Stimulated activated naive CD4-positive, alpha-beta T cell treated with Interleukin-2 at 50 U/mL for 16 hours (primary cell): ENCODE results near the gene ADAM12.
"Not testable (repeated sequence)": the region's sequence is repeated elsewhere in the genome, so short reads cannot be mapped to it uniquely, and the experiment has no call there.

Source experiments
- DNase-seq: peaks from one replicate; lab custom pipeline; 2025; lab: John Stamatoyannopoulos, UW

The ADAM12 gene

DNA sequence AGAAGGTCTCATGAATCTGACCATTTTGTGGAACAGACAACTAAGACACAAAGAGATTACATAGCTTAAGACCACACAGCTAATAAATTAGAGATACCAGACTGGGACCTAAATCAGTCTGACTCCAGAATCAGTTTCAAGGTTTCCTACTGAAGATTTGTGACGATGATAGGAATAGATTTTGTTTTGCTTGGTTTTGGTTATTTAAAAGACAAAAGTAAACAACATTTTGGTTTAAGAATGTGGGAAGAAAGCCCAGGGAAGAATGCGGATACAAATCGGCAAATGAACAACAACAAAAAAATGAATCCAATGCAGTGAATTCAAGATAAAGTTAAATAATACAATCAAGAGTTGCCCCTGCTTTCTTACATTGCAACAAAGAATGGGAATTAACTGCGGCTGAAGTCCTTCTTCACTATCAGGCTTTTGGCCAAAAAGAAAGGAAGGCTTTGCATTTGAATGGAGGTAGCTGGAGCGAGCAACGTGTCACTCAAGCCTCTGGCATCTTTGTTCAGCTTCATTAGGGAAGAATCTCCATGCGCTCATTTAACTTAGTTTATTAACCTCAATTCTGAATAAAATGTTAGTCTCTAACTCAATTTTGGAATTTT is 210.8 kb downstream of the ADAM12 start:
- DNase-seq = no peak

DNA sequence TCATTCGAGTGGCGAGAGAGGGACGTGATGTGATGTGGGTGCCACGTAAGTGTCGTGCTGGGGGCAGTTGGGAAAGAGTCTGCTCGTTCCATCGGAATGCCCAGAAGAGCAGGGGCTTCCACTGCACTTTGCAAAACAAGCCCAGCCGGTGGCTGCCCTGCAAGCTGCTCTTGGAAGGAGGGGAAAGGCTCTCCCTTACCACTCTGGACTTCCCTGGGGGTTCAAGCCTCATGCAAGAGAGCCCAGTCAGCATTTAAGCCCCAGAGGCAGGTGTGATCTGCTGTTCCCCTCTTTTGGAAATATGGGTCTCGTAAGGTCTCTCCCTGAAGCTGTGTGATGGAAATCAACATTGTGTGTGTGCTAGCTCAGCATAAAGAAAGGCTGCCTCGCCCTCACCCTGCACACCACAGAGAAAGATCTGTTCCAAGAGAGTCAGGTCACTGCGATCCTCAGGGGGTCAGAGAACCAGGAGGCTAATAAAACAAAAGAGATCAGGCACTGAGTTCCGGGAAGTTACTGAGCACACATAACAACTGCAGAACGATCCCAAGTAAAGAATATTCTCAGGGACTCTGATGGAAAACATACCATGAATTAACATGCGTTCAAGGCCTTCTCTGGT is 212.5 kb downstream of the ADAM12 start:
- DNase-seq = no peak

DNA sequence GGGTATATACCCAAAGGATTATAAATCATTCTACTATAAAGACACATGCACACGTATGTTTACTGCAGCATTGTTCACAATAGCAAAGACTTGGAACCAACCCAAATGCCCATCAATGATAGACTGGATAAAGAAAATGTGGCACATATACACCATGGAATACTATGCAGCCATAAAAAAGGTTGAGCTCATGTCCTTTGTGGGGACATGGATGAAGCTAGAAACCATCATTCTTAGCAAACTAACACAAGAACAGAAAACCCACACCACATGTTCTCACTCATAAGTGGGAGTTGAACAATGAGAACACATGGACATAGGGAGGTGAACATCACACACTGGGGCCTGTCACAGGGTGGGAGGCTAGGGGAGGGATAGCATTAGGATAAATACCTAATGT is 215.5 kb downstream of the ADAM12 start:
- DNase-seq = not testable (repeated sequence)

DNA sequence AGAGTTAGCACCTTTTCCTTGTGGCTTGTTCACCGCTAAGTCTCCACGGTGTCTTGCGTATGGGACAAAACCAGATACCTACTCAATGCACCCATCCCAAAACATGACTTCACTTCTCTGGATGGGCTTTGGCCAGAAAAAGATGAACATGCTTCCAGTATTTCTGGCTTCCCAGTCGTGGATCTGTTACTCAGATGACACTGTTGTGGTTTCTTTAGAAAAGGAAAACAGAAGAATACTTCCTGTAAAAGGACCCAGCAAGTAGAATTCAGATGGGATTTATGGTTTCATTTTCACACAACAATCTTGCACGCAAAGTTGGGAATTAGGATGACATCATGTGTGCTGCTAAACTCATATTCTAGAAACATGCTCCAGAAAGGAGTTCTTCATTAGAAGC is 216.7 kb downstream of the ADAM12 start:
- DNase-seq = no peak

DNA sequence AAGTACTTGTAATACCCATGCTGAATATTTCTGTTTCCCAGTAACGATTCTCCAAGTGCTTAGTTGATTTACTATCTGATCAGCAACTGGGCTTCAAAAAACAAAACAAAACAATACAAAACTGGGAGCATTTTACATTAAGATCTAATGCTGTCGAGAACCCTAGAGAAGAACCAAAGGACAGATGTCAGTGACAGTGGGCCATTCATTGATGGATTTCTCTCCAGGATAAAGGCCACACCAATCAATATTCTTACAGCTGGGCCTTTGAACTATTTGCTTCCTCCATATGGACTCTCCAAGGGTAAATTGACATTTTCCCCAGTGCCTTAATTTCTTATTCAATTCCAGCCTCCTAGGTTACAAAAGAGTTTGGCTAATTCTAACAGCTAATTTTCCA is 217.5 kb downstream of the ADAM12 start:
- DNase-seq = no peak

DNA sequence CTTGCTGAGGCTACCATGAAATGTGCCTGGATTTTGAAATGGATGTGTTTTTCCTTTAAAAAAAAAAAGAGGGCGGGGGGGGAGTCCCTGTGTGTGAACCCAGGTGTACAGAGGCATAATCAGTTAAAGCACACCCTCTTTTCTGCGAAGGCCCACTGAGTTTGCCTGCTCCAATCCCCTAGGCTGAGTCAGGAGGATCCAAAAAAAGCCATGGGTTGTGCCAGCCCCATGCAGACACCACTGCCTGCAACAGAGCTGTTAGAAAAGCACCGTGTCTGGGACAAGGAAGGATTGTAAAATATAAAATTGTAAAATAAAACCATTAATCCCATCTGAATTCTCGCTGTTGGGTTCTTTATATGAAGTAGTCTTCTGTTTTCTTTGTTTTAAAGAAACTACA is 217.9 kb downstream of the ADAM12 start:
- no peak for DNase-seq

DNA sequence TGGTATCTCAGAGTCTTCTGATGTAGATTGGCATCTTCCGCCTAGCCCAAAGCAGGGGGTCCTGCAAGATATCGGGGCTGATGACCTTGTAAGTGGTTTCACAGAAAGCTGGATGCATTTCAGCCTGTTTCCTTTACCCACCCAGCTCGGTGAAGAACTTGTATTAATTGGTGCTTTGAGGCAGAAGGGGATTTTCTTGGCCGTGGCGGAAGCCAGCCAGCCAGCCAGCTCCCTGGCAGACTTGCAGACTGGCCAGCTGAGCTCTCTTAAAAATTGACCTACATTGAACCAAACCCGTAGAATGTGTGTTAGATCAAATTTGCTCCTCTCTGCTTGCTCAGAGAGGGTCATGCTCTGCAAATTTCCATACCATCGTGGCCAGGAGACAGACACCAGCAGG is 218.4 kb downstream of the ADAM12 start:
- DNase-seq = no peak

DNA sequence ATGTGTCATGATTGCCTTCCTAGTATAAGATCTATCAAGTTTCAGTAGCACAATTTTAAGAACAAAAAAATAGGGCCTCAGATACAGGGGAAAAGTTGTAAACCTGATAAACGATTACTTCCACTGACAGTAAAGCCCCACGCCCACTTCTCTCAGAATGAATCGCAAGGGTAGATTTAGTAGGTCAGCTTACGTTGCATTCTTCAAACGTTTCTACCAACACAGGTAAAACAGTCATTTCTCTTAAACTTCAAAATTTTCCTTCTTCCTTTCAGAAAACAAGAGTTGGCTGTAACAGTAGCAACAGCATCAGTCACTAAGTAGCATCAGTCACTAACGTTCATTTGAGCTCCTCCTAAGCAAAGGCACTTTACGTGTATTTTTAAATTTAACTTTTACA is 221.5 kb downstream of the ADAM12 start:
- DNase-seq = peak; percentile 22

DNA sequence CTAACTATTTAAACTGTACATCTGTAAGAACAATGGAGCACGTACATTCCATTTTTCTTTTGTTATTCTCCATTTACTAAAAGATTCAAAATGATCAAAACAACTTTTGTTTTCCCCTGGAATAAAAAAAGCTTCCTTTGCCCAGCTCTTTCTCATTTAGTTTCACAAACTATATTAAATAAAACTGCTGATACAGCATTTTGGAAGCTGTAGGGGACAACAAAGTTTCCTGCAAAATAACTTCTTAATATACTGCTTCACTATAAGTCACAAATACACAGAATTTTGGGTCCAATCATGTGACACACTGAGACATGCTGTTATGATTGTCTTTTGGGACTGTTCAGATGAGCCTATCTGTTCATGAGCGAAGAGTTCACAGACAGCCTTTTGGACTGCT is 222.4 kb downstream of the ADAM12 start:
- no peak for DNase-seq

DNA sequence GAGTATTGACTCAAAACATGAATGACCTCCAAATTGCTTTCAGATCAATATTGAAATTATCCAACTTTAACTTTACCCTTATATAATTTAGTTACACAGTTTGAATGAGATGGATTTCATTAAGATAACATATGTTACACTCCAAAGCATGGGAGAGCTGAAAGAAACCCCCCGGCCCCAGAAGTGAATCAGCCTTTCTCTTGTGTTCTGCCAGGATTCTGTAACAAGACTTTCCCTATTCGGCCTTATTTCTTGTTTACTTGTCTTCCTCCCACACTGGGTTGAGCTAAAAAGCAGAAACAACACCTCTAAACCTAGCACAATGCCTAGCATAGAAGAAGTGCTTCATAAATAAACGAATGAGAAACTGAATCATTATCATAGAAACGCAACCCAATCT is 224.8 kb downstream of the ADAM12 start:
- no peak for DNase-seq

DNA sequence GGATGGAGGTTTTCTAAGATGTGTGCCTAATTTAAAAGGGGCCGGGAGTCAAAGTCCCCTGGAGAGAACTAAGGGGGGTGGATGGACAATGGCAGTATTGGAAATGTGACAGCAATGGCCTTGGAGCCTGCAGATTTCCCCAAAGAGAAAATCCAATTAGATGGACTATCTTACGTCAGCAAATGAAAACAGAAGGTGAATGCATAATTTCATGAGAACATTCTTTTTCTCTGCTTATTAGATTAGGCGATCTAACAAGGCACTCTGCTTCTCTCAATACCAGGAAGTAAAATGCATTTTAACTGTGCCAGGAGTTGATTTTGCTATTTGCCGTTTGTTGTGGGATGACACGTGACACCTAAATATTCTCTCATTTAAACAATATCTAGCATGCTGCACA is 226.6 kb downstream of the ADAM12 start:
- no peak for DNase-seq

DNA sequence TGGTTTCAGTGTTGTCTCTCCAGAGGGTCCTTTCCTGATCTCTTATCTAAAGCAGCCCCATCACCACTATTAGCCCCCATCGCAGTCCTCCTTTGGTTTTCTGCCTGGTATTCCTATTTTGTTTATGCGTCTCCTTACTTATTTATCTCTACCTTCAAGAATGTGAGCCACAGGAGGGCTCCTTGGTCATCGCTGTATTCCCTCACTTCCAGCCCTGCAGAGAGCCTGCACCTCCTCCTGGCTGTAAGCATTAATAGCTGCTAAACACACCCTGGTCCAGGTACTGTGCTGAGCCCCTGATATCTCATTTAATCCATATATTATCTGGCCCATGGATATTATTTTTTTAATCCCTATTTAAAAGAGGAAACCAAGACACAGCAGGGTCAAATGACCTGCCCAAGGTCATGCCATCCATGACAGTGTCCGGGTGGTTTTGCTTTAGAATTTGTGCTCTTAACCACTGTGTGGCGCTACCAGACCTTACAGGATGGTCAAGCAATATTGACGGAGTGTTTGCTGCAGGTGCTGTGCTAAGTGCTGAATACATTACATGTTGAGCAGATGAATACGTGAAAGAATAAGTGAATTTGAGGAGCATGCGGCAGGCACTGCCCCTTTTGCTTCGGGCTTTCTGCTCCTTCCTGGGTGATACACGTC is 227.2 kb downstream of the ADAM12 start:
- DNase-seq = no peak

DNA sequence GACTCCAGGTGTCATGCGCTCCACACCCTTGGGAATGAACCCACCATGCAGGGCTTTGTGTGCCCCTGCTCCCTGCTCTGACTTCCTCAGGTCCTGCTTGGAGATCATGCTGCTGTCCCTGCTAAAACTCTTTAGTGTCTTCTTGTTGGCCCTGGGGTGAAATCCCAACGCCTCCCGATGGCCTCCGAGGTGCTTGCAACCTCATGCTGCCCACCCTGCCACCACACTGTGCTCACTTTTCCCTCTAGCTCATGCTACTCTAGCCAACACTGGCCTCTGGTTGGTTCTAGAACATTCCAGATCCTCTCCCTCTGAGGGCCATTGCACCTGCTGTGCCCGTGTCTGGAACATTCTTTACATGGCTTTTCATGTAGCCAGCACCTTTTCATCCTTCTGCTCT is 227.7 kb downstream of the ADAM12 start:
- no peak for DNase-seq

DNA sequence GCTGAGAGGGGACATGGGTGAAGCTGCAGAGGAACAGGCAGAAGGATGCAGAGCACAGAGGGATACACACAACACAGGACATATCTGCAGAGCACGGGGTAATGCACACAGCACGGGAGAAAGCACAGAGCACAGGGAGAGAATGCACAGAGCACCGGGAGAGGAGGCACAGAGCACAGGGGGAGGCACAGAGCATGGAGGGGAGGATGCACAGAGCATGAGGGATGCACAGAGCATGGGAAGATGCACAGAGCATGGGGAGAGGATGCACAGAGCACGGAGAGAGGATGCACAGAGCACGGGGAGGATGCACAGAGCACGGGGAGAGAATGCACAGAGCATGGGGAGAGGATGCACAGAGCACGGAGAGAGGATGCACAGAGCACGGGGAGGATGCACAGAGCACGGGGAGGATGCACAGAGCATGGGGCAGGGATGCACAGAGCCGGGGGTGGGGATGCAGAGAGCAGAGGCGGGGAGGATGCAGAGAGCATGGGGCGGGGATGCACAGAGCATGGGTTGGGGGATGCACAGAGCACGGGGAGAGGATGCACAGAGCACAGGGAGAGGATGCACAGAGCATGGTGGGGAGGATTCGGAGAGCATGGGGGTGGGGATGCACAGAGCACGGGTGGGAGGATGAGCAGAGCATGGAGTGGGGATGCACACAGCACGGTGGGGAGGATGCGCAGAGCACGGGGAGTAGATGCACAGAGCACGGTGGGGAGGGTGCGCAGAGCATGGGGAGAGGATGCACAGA is 230.0 kb downstream of the ADAM12 start:
- DNase-seq = no peak

DNA sequence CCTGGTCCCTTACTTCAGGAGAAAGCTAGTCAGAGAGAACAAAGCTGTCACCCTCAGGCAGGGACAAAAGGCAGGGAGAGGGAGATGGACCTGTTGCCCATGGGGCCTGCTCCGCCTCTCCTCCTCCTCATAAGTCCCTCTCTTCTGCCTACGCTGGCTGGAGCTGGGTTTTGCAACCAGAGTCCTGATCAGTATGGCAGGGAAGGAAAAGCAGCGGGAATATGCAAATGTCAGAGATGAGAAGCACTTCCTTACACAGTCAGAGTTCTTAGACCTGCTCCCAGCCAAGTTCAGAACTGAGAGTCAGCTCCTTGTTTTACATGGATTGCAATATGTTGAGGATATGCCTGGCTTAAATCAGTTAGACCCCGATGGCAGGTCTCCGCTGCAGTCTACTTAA is 231.1 kb downstream of the ADAM12 start:
- no peak for DNase-seq

DNA sequence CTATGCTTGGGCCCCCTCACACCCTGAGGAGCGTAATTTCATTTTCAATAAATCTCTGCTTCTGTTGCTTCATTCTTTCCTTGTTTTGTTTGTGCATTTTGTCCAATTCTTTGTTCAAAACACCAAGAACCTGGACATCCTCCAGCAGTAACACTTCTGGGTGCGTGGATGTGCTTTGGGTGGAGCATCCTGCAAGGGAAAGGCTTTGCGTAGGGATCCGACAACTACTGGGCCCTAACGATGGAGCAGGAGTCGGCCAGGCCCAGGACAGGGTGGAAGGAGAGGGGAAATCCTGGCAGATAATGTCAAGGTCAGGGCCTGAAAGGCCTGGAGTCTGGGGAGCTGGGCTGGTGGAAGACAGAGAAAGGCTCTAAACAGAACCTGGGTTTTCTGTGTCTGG is 231.8 kb downstream of the ADAM12 start:
- DNase-seq = no peak

DNA sequence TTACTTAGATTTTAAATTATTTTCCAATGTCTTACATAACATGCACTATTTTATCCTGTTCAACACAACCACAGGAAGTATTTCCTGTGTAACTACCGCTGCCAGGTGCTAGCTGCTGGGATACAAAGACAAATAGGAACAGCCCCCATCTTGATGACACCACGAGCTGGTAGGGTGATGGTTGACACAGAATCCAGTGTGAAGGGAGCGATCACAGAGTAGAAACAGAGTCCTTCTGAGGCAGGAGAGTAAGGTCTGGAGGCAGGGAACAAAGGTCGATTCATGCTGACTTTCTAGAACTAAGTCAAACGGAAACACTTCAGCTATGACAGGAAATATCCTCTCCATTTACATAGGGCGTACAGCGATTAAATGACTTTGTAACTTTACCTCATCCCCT is 232.3 kb downstream of the ADAM12 start:
- DNase-seq = no peak

DNA sequence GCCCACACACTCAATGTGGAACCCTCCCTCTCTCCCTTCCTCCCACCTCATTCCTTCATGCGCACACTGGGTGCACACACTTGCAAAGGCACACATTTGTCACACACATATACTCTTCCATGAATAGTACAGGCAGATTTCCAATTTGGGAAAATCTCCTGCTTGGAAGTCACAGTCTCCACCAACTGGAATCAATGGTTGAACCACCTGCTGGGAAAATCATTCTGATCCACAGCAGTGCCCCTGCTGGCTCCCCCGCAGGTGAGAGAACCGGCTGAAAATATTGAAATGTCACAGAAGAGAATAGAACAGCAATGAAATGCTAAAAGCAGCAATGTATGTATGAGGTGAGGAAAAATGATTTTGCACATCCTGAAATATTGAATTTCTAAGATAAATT is 232.7 kb downstream of the ADAM12 start:
- DNase-seq = no peak

DNA sequence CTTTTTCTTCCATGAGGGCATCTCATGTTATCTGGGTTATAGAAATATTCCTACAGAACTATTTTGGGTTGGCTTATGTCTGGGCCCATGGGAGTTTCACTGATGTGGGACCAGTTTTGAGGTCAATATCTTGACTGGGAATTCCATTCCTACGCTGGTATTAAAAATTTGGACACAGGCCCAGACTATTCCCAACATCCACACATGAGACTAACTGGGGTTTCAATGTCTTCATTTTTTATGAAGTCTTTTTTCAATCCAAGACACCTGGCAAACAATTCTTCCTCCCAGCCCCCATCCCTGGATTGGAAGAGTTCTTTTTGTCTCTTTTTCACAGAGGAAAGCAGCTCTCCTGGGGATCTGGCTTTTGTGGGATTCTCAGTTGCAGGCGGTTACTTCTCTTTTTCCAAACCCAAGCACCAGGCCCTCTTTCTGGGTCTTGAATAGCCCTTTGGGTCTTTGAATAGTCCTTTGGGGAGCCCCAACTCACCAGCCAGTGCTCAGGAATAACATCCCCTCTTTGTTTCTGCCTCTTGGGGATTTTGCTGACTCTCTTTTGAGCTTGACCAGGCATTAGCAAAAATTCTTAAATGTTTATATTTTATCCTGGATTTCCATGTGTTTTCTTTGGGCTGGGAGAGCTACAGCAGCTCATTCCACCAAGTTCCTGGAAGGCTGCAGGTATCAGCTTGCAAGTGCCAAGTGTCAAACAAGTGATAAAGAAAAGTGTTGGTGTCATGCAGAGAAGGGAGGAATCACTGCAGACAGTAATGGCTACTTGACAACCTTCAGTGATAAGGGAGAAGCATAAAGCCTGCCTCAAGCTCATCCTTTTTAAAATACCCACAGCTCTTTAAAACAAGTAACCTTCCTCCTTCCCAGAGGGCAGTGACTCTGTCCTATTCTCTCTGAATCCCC is 234.3 kb downstream of the ADAM12 start:
- DNase-seq = no peak

DNA sequence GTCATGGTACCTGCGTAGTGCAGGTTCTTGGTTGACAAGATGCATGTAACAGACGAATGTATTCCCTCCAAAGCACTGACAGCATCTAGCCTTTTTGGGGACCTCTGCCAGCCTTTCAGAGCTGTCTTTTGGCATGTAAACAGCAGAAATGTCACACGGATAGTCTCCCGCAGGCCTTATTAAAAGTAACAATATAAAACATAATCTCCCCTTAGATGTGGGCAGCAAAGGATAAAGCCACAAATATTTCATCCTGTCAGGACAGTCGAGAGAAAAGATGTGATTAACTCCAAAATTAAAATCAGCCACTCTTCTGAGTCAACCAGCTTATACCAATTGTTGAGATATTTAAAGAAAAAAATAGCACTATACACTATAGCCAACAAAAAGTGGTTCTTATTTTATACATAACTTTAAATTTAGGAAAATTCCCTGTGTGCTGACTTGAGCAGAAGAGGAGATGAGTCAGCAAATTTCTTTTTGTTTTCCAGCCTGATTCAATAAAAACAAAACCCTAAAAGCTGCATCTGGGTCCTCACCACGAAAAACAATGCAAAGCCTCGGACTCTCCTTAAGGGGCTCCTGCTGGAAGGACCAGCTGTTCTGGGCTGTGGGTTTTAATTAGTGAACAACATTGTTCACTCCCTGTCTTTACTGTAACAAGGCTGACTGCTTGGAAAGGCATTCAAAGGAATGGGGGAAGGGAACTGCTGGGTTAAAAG is 240.2 kb downstream of the ADAM12 start:
- no peak for DNase-seq

DNA sequence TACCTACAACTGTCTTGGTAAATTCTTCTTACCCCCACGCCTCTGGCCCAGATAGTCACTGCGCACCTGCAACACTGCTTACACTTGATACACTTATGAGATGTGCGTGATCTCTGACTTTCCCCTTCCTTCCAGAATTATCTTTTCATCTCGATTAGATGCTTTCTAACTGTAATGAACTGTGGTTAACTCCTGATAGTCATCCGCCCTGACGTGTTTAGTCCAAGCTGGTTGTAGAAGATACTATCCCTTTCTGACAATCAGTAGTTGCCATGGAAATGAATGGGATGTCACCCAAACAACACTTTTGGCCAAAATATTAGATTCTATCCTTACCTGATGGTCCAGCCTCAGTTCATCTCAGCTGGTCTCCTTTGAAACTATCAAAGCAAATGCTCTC is 241.5 kb downstream of the ADAM12 start:
- no peak for DNase-seq
